Measurements from ENCODE around the gene CHRNE.

DNA sequence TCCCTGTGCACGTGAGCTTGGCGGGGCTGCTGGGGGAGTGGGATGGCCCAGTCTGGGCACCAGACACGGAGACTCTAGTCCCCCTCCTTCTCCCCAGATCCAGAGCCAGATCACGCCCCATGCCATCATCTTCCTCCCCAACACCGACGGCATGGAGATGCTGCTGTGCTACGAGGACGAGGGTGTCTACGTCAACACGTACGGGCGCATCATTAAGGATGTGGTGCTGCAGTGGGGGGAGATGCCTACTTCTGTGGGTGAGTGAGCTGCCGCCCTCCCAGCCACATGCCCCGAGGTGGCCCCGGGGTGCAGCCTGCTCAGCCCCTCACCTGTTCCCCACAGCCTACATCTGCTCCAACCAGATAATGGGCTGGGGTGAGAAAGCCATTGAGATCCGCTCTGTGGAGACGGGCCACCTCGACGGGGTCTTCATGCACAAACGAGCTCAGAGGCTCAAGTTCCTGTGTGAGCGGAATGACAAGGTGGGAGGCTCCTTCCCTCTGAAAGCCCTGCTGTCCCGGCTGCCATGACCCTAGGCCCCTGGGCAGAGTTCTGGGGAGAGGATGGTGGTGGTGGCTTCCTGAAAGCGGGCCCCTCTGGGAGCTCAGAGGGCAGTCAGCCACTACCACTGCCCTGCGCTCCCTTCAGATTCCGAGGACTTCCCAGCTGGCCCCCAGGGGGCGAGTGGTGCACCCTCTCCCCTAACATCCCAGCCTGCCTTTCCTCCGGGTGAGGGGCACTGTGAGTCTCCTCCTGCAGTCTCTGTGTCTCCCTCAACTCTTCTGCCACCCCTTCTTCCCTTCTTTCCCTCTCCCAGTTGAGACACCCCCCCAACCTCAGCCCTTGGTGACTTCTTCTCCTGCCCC lies 6.3 kb downstream of the CHRNE start:
- TF ChIP-seq GATA3 (IDR thresholded peaks at IDR 0.05; ENCODE audit: low read depth, low read length): no peak
- TF ChIP-seq GATA2 (IDR thresholded peaks at IDR 0.05; ENCODE audit: low read depth, low read length): no peak
